ENCODE measurements around the gene ZDHHC13.

DNA sequence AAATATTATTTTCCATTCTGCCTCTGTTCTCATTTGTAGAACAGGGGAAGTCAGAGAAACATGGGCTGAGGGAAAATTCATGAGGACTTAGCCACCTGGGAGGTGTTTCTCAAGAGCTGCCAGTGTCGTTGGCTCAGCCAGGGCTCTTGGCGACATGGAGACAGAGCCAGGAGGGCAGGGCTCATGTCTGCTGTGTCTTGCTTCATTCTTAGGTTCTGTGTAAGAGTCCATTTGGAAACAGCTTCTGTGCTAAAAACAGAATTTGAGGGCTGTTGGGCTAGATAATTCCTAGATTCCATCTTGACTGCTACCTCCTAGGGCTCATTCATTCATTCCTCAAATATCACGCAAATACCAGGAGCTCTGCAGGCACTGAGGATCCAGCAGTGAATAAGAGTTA, 41.3 kb upstream of the ZDHHC13 start:
- TF ChIP-seq, protein P1, sequence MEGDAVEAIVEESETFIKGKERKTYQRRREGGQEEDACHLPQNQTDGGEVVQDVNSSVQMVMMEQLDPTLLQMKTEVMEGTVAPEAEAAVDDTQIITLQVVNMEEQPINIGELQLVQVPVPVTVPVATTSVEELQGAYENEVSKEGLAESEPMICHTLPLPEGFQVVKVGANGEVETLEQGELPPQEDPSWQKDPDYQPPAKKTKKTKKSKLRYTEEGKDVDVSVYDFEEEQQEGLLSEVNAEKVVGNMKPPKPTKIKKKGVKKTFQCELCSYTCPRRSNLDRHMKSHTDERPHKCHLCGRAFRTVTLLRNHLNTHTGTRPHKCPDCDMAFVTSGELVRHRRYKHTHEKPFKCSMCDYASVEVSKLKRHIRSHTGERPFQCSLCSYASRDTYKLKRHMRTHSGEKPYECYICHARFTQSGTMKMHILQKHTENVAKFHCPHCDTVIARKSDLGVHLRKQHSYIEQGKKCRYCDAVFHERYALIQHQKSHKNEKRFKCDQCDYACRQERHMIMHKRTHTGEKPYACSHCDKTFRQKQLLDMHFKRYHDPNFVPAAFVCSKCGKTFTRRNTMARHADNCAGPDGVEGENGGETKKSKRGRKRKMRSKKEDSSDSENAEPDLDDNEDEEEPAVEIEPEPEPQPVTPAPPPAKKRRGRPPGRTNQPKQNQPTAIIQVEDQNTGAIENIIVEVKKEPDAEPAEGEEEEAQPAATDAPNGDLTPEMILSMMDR (IDR thresholded peaks at IDR 0.05) = no peak
- TF ChIP-seq GATA3 (IDR thresholded peaks at IDR 0.05; ENCODE audit: borderline replicate concordance) (no peak), RAD21 (conservative IDR thresholded peaks at IDR 0.05 in 1 of 2, IDR thresholded peaks at IDR 0.05 in 1 of 2) (no peak), SMC3 (IDR thresholded peaks at IDR 0.05) (no peak), CBX2 (IDR thresholded peaks at IDR 0.05; ENCODE audit: borderline replicate concordance, low read depth) (no peak), KDM5A (IDR thresholded peaks at IDR 0.05) (no peak)
- TF ChIP-seq, protein P2, sequence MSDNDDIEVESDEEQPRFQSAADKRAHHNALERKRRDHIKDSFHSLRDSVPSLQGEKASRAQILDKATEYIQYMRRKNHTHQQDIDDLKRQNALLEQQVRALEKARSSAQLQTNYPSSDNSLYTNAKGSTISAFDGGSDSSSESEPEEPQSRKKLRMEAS (IDR thresholded peaks at IDR 0.05) = no peak
